D341Med (cell line): ENCODE results near the gene ACSF2.

Experiments used
- DNase-seq: peaks from one replicate; pipeline ENCODE4 v3.0.0; 2012; ENCODE audit warnings: low spot score

Gene ACSF2

DNA sequence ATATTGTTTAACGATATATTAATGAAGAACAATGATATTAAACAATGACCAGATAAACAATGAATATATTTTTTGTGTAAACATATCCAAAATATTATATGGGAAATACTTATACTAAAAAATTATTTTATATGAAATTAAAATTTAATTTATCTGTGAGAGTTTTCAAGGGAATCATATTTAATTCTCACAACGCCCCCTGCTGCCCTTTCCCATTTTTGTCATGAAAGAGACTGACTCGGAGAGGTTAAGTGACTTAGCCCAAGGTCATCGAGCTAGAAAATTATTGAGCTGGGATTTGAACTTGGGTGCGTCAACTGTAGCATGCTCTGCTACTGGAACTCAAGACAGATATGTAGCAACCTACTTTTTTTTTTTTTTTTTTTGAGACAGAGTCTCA is 75.0 kb downstream of the ACSF2 start:
- DNase-seq, result no peak

DNA sequence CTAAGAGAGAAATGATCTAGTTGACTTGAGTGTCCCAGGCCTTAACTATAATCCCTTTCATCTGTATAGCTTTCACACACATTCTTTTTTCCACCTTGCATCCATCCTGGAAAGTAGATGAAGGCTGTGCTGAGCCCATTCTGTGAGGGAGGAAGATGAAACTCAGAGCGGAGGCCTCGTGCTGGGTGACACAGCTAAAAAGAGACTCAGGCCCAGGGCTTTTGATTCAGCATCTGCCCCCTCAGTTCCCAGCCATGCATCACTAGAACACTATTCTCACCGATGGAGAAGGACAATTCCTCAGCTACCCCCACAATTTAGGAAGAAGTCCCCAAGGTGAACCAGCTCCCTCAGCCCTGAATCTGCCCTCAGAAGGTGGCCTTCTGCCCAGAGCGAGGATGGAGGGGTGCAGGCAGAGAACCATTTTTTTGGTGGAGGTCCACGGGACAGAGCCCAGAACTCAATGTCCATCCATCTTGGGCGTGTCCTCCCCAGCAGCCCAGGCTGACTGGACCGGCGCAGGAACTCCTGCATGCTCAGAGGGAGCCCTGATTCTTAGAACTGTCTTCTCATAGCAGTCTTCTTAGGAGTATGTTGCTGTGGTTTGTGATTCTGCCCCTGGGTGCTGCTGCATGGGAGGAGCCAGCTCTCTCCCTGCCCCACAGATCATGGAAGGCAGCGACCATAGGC is 76.4 kb downstream of the ACSF2 start:
- peak; percentile 73 for DNase-seq

- no peak for DNase-seq
These were observed 79.6 kb downstream of the ACSF2 start for GRCh38 chr17:50505591-50506130.

DNA sequence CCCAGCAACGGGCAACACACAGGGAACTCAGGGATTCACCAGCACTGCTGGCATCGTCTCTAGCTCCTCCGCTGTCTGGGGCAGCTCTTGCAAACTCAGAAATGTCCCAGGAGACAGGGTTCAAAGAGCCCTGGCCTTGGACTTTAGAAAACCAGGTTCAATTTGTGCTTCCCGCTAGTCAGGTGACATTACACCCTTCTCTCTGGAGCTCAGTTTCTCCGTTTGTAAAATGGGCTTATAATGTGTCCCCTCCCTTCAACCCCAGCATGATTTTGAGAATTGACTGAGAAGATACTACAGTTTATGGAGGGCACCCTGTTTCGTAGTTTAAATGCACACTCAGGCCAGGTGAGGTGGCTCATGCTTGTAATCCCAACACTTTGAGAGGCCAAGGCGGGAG is 80.3 kb downstream of the ACSF2 start:
- DNase-seq, result no peak

- DNase-seq, result no peak
These were observed 82.0 kb downstream of the ACSF2 start, which contains the start of gene MYCBPAP for GRCh38 chr17:50507871-50508572. MYCBPAP (plus strand) TSS chr17:50508439; CDS start chr17:50508675, 236 bp downstream.

GRCh38 chr17:50508573-50509460 is 82.8 kb downstream of the ACSF2 start:
- DNase-seq, result no peak

GRCh38 chr17:50511058-50511457 is 85.0 kb downstream of the ACSF2 start:
- no peak for DNase-seq

- DNase-seq, result no peak
These were observed 87.5 kb downstream of the ACSF2 start for GRCh38 chr17:50513495-50513894.

- DNase-seq, result no peak
These were observed 88.4 kb downstream of the ACSF2 start for GRCh38 chr17:50514388-50514787.

DNA sequence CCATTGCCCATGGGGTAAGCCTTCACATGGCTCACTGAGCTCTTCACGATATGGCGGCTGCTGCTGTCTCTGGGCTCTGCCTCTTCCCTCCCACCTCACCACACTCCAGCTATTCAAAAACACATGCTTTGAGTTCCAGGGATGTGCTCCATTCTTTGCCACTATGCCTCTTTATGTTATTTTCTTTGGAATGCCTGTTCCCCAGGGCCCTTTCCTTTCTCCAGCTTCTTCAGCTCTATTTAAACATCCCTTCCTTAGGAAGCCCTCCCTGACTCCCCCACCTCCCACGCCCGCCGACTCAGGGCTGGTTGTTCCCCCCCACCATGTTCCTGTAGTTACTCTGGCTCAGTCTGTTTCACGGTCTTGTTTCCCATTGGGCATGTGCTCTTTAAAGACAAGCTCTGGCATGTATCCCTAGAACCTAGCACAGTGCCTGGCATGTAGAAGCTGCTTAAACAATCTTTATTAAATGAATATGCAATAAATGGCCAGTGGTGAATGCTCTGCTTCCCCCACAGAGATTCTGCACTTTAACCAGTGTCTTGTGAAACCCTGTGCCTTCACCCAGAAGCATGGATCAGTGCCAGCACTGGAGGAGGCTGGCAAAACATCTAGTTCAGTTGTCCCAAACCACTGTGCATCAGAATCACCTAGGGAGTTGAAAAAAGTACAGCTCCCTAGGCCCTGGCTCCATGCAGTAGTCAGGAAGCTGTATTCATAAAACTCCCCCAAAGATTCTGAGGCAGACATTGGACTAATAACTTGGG is 89.1 kb downstream of the ACSF2 start:
- DNase-seq, result no peak

DNA sequence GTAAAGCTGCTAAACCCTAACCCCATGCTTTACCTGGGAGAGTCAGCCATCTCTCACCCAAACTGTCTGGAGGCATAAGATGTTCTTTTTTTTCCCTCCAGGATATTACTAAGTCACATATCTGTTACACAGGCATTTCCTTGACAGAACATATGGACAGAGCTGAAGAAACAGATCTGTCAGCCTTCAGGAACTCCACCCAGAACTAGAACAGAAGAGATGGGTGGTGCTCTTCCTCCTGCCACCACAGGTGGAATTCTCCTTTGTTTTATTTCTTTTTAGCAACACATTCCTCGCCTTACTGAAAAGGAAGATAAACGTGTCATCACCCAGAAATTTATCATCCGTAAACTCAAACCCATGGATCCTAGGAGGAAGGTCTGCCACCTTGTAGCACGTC is 91.0 kb downstream of the ACSF2 start:
- no peak for DNase-seq

- DNase-seq, result no peak
These were observed 91.7 kb downstream of the ACSF2 start for GRCh38 chr17:50517504-50518383.

DNA sequence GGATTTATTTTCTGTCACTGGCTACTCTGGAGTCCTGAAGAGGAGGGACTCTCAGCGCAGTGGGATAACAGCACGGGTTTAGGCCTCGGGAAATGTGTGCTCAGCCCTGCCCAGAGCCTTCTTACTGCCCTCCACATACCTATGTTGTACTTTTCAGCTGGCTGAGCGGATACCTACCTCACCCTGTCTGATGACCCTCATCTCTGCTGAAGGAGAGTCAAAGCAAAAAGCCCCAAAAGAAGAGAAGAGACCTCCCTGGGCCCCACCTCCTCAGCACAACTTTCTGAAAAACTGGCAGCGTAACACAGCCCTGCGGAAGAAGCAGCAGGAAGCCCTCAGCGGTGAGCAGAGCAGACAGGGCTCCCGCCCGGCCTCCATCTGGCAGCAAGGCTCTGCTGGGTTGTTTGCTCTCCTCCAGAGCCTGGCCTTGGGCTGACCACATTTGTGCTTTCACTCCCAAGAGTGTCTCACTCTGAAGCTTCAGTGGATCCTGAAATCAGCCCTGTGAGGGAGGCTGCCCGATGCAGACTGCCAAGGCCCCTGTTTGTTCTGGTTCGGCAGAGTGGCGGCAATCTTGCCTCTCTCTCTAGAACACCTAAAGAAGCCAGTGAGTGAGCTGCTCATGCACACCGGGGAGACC is 92.5 kb downstream of the ACSF2 start:
- no peak for DNase-seq

DNA sequence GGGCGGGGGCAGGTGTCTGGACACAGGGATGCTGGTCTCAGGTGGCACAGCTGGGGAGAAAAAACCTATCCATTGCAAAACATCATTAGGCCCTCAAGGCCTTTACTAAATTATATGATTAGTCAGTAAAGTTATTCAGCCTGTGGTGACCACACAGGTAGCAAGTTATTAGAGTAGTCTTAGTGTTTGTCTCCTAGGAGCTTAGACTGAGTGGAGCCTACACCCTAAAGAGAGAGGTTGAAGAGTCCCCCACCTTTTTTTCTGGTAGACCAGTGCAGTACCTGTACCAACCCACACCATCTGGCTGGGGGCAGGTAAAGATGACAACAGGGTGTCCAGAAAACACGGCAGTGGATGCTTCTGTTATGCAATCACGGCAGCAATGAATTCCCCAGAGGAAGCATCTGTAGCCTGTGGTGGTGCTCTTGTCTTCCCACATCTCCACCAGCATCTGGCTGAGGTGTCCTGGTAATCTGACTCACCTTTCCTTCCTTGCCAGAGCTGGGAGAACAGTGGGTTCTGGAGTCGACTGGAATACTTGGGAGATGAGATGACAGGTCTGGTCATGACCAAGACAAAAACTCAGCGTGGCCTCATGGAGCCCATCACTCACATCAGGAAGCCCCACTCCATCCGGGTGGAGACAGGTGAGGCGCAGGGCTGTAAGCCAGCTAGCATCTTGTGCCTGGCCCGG is 93.3 kb downstream of the ACSF2 start:
- DNase-seq, result no peak

DNA sequence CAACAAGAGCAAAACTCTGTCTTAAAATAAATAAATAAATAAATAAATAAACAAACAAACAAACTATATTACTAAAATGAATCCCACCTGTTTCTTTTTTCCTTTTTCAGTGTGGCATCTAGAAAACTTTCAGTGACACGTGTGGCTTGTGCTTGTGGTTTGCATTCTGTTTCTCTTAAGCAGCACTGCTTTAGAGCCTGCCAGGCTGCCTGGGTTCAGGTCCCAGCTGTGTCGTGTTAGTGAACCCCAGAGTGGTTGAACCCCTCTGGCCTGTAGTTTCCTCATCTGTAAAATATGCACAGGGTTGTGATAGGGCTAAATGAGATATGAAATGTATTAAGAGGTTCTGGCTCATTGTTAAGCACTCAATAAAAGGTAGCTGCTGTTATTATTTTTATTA is 94.5 kb downstream of the ACSF2 start:
- DNase-seq, result no peak

DNA sequence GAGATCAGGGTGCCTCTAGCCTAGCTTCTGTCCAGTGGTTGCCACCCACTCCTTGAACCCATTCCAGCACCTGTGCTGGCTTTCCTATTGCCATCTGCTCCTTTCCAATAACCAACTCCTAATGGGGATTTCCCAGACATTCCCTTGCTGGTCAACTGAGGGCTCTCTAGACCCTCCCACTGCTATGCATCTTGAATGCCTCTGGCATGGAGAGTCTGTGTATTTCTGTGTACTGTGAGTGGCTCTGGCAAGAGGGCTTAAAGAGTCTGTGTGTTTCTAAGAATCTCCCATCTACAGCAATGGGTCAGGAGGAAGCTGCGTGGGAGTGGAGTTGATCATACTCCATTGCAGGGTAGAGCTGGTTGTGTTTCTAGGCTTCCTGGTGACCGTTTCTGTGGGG is 95.5 kb downstream of the ACSF2 start:
- no peak for DNase-seq

- DNase-seq, result no peak
These were observed 96.7 kb downstream of the ACSF2 start for GRCh38 chr17:50522766-50523165.

- no peak for DNase-seq
These were observed 97.2 kb downstream of the ACSF2 start for GRCh38 chr17:50523208-50523607.
